Measurements from ENCODE around the gene LRFN2. TPM values are rescaled to one million over a fixed set of nuclear protein-coding genes. Genes with fewer than 3 reads are reported as not detected.

The LRFN2 gene
- total and polyA plus RNA-seq, 2 of the 8 experiments (the other 6 are each of a cell fraction or from before 2014, with no cell fraction given): 2.3 TPM

- Histone ChIP-seq H3K18ac (ENCODE audit: extremely low read depth, low read length) (no peak overlapping the region), H3K4me2 (ENCODE audit: insufficient read depth in 1 of 2, low read depth in 2 of 2, low read length in 2 of 2) (no peak overlapping the region), H2BK120ac (replicated peaks; ENCODE audit: low read depth, low read length) (no peak overlapping the region), H3K9ac (replicated peaks in 1 of 4; ENCODE audit: extremely low read depth in 1 of 4, low read depth in 3 of 4, low read length in 3 of 4) (no peak overlapping the region), H2AFZ (ENCODE audit: low read length) (no peak overlapping the region), H2BK20ac (ENCODE audit: low read length) (no peak overlapping the region), H3K23ac (ENCODE audit: insufficient read length) (no peak overlapping the region), H3K4me1 (replicated peaks in 1 of 4; ENCODE audit: control insufficient read depth in 3 of 4, insufficient read depth in 4 of 4, low read length in 3 of 4) (no peaks in the 10 kb centered on the region), H4K20me1 (replicated peaks in 1 of 2; ENCODE audit: control insufficient read depth in 1 of 2, insufficient read depth in 2 of 2, low read length in 2 of 2) (no peaks in the 10 kb centered on the region), H3K23me2 (ENCODE audit: low read depth, low read length) (peaks cover 2% of the 10 kb centered on the region; the same call in 1 of the 2 replicates), H3K4ac (replicated peaks; ENCODE audit: insufficient read length, low read depth, low read length) (no peak overlapping the region), H2BK15ac (ENCODE audit: low read length) (no peak overlapping the region), H3K9me3 (ENCODE audit: insufficient read depth in 2 of 2, low read depth in 1 of 2, low read length in 1 of 2) (0 out of 4 replicates have a peak, but pooled peaks cover 0 to 4% of the 10 kb centered on the region in 2 experiments), H4K91ac (replicated peaks; ENCODE audit: insufficient read length, low read length) (no peak overlapping the region), H3K79me2 (ENCODE audit: control insufficient read depth in 1 of 2, insufficient read depth in 2 of 2, low read length in 2 of 2) (no peaks in the 10 kb centered on the region; a peak in 1 of 4 replicates), H3K14ac (ENCODE audit: insufficient read length) (peak overlapping the region; percentile 21), H3K4me3 (ENCODE audit: extremely low read depth in 1 of 4, insufficient read depth in 2 of 4, low read depth in 3 of 4, low read length in 4 of 4) (no peak overlapping the region), H2BK12ac (ENCODE audit: low read depth, low read length) (no peak overlapping the region), H3K27me3 (replicated peaks in 1 of 4; ENCODE audit: control insufficient read depth in 3 of 4, extremely low read depth in 1 of 4, insufficient read depth in 3 of 4, low read length in 3 of 4) (no peaks in the 10 kb centered on the region), H2BK5ac (ENCODE audit: low read depth, low read length) (no peak overlapping the region), H4K8ac (ENCODE audit: extremely low read depth, insufficient read depth, low read length) (no peak overlapping the region), H3K36me3 (ENCODE audit: control insufficient read depth in 2 of 4, insufficient read depth in 4 of 4, low read length in 3 of 4) (no peaks in the 10 kb centered on the region), H3K79me1 (ENCODE audit: low read depth, low read length) (no peaks in the 10 kb centered on the region), H3K27ac (ENCODE audit: low read depth, low read length) (no peak overlapping the region), H3K56ac (replicated peaks; ENCODE audit: insufficient read length, low read depth, low read length) (no peak overlapping the region), H4K5ac (ENCODE audit: insufficient read length, low read depth, low read length) (no peak overlapping the region), H2AK5ac (ENCODE audit: low read depth, low read length) (no peak overlapping the region)
- DNase-seq (ENCODE audit: low read depth in 1 of 2, low spot score in 2 of 2): no peak
- ChIA-PET CTCF (ENCODE audit: partially characterized antibody) (interaction anchor here (0.8 to 1.9 kb wide), 5 partner anchors 12 to 410 kb away, joined by 3 to 5 read pairs (median 4); partner anchors contain the start of gene UNC5CL), POLR2A (ENCODE audit: partially characterized antibody) (no interaction called here)
- WGBS, 2 experiments (ENCODE audit: extremely low coverage in 1 of 2, insufficient coverage in 1 of 2, insufficient read length in 1 of 2, insufficient replicate concordance in 2 of 2, low coverage in 1 of 2, low lambda C conversion rate in 2 of 2, missing lambda C conversion rate in 1 of 2): 84% methylated on average over 6 of the region's 6 CpGs; no CpG with 5 or more reads in 1 of the 2 experiments
- no peak for TF ChIP-seq POLR2A (IDR thresholded peaks at IDR 0.05; ENCODE audit: control extremely low read depth in 1 of 2, low read depth in 2 of 2, low read length in 2 of 2)
- TF ChIP-seq KDM1A (IDR thresholded peaks at IDR 0.05; ENCODE audit: borderline replicate concordance, low read length): peak; percentile 57; the same call in 1 of the 2 replicates
- FAIRE-seq: no peak
Measured at GRCh38 chr6:40629463-40629862, 42.3 kb upstream of the LRFN2 start.

Data from H1 (cell line).